CD4-positive, alpha-beta T cell treated with Interleukin-6 for 4 hours (primary cell): ENCODE data around the gene CMSS1.

Experiments used
- DNase-seq: peaks from one replicate; pipeline ENCODE4 v3.0.0-alpha.2; 2020; ENCODE audit warnings: mixed read lengths

The CMSS1 gene

DNA sequence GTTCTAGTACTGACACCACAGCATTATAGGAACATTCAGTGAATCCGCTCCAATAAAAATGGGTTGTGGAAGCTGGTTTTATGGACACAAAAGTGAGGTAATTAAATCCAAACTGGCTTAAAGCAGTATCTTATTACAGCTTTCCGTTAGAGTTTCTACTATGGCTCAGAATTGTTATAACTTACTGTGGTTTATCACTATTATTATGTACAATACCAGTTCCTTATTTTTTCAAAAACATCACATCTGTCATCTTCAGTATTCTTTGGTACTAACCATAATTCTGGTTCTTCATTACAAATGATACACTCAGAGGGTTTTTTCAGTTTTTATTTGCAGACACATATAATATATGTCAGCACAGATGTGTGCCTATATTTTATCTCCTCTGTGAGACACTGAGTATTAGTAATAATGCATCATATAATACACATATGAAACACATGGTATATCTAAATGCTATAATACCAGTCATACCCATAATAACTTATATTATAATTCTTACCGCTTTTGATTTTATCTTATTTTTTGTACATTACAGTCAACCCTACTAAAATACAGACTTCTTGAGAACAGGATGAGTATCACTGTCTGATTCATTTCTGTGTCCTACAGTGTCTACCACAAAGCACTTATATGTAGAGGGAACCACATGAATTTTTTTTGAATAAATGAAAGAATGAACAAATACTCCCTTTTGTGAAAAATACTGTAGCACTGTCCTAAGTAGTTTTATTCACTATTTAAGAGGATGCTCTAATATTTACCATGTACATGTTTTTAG, 39.0 kb downstream of the CMSS1 start:
- DNase-seq: no peak

DNA sequence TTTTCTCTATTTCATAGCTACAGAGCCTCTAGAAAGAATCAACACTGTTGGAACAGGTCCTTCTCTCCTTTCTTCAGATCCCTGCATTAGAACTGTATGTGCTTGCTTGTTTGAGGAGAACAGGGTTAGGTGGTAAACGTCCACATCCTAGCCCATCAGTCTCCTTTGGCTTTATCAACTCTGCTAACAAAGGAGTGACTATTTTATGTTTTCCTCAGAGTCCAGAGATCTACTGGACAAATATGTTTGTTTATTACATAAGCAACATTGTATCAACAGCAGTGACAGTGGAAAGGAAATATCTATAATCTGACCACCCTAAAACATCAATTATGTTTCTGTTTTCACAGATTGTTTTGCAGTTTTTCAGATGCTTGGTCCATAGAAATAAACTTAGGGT, 39.6 kb downstream of the CMSS1 start:
- DNase-seq: no peak

DNA sequence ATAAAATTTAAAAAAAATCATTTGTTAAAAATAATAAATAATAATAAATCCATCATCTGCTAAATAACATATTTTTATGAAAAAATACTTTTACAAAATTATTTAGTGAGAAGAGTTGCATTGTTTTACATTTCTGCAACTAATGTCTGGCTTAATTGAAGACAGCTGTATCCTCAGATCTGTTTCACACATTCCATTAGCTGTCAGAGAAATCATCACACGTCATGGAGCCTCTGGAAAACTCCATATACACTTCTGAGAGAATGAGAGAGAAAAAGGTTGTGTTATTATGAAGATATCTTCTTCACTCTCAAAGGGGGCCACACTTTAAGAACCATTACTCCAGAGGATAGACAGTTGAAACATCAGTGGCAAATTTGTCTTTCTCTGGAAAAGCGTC, 40.8 kb downstream of the CMSS1 start:
- DNase-seq: no peak

DNA sequence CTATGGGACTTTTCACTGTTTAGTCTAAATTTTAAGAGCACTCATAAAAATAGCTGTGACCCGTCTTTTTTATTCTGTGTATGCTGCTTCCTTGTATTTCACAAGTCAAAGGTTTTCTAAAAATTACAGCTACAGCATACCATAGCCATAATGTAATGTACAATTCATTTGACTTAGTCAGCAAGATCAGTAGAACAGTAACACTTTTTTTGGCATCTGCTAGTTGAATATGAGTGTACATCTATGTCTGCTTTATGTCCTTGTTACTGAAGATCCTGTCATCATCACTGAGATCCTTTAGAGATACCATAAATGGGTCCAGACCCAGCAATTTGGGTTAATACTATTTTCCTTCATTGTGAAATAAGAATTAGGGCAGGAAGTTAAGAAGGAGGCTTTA, 42.2 kb downstream of the CMSS1 start:
- no peak for DNase-seq

DNA sequence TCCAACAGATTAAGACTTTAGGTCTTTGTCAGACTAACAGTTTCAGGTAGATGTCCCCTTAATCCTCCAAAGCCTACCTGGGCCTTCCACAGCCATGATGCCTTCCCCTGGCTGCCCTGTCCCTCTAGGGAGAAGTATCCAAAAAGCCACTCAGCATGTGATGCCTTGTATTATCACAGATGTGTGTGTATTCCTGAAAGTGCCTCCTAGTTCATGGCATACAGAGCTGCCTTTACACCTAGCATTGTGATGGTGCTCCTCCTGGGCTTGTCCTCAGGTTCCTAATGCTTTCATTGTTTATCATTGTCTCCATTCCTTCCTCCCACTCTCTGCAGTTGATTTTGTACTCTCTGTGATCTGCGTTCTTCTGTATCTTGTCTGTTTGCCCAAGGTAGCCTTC, 43.6 kb downstream of the CMSS1 start:
- DNase-seq: no peak

- DNase-seq: no peak
Observed at GRCh38 chr3:99862208-99862607, 44.5 kb downstream of the CMSS1 start.

DNA sequence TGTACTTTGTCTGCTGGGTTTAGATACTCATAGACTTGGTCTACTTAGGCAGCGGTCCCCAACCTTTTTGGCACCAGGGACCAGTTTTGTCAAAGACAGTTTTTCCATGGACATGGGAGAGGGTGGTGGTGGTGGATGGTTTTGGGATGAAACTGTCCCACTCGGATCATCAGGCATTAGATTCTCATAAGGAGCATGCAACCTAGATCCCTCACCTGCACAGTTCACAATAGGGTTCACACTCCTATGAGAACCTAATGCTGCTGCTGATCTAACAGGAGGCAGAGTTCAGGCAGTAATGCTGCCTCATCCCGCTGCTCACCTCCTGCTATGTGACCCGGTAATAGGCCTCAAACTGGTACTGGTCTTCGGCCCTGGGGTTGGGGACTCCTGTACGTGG, 45.3 kb downstream of the CMSS1 start:
- DNase-seq: no peak

DNA sequence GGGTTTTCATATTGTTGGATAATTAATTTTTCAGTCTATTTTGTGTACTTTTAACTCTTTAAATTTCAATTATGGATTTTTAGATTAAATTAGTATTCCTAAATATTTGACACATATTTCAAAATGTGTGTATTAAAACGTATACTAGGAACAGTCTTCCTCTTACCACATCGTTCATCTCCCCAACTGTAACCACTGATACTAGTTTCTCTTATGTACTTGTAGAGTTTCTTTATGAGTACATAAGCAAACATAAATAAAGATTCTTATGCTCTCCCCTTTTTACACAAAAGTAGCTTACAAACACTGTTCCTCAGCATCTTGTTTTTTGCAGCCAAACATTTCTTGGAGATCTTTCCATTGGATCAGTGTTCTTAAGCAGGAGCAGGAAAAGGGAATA, 45.9 kb downstream of the CMSS1 start:
- no peak for DNase-seq

- no peak for DNase-seq
Observed at GRCh38 chr3:99864289-99864688, 46.6 kb downstream of the CMSS1 start.

DNA sequence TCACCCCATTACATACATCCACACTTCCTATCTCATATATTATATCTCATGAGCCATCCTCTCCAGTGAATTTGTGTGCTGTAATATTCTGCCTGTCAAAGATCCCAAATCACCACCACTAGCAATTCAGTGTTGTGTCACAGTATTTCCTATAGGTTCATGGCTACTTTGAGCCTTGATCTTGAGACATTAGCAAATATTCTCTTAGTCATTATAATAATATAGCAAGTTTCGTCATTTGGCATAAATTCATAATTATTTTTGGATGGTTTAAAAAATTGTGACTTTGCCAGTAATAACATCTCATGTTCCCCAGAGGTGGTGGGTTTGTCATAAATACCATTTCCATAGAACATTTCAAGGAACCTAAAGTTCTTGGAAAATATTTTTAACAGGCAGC, 47.7 kb downstream of the CMSS1 start:
- DNase-seq: no peak

- DNase-seq: no peak
Observed at GRCh38 chr3:99866261-99866761, 48.6 kb downstream of the CMSS1 start.

DNA sequence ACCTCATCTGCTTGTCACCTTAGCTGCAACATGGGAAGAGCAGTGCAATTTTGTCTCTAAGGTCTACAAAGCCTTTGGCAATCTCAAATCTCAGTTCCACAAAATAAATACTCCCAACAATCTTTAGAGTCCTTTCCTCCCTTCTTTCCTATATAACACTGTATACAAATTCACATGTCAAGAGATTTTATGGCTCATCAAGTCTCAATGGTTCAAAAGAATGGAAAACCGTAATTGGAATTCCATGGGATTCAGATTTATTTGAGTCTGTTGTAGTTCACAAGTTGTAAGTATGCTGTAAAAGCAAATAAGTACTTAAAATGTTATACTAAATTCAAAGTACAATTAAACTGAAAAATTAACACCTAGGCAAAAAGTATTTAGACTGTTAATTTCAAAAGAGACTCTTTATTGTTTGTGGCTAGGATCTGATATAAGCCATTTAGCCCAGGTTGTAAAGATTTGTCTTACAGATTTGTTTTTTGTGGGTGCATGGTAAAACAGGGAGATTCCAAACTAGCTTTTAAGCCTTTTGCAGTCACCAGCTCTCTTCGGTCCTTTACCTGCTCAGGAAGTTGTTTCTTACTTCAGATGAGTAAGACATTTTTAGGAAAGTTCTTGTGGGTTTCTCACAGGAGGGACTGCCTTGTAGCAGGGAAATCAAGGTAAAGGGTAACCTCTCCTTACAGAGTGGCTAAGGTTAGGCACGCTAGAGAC, 50.1 kb downstream of the CMSS1 start:
- no peak for DNase-seq

DNA sequence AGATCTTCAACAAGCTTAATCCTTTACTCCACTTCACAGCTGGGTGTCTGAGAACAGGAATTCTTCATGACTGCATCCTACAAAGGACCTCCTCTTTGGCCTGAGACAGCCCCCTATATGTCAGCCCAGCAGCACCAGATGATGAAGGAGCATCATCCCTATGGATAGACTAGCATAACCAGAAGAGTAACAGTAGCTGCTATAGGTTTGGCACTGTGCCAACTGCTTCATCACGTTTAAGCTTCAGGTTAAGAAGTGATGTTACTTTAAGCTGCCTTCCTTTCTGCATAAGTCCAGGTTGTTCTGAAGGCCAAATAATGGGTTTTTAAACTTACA, 50.6 kb downstream of the CMSS1 start:
- DNase-seq: peak; percentile 27

- no peak for DNase-seq
Observed at GRCh38 chr3:99869621-99870020, 52.0 kb downstream of the CMSS1 start.

DNA sequence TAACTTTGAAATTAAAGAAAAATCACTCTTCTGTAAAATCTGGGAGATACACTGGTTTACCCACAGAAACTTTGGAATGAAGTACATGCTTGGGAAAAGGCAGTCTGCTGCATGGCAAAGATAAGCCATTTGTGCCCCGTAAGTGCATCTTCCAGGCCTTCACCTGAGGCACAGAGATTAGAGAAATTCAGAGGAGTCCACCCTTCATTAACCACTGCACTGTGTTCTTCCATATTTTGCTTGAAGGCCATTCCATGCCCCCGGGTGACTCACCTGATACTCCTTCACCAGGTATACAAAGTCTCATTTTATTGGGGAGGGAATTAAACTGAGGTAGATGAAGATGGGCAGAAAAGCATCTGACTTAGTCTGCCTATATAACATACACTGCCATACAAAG, 53.0 kb downstream of the CMSS1 start:
- DNase-seq: no peak

GRCh38 chr3:99871231-99872045, 53.8 kb downstream of the CMSS1 start:
- no peak for DNase-seq

GRCh38 chr3:99872923-99873254, 55.2 kb downstream of the CMSS1 start:
- no peak for DNase-seq

DNA sequence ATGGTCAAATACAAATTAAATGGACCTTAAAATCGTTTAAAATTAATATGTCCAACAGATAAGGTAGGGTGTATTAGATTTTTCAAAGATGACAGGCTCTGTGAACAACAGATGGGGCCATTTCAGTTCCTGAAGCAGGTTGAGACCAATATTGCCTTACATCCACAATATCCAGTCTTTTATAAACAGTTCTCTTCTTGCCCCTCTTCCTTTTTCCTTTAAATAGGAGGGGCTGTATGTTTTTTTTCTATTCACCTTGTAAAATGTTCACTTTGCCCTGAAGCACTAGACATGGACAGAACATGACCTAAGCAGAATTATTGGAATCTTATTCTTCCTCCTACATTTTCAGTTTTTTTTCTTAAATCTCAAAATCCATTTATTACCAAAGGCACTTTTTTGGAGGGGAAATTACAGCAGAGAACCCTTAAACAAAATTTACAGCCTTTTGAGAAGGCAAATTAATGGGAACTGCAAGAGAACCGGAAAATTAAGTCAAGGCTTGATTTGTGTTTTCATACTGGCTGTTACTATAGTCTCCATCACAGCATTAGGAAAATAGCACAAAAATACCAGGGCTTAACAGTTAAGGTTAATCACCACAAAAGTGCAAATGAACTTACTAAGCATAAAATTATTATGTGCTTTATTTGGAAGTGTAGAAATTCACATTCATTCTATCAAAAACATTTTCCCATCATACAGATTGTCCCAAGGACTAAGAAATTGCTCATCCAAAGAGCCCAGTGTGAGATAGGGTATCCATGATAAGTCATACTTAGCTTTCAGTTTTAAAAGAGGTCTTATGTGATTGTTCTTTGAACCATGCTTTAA, 55.8 kb downstream of the CMSS1 start:
- no peak for DNase-seq

DNA sequence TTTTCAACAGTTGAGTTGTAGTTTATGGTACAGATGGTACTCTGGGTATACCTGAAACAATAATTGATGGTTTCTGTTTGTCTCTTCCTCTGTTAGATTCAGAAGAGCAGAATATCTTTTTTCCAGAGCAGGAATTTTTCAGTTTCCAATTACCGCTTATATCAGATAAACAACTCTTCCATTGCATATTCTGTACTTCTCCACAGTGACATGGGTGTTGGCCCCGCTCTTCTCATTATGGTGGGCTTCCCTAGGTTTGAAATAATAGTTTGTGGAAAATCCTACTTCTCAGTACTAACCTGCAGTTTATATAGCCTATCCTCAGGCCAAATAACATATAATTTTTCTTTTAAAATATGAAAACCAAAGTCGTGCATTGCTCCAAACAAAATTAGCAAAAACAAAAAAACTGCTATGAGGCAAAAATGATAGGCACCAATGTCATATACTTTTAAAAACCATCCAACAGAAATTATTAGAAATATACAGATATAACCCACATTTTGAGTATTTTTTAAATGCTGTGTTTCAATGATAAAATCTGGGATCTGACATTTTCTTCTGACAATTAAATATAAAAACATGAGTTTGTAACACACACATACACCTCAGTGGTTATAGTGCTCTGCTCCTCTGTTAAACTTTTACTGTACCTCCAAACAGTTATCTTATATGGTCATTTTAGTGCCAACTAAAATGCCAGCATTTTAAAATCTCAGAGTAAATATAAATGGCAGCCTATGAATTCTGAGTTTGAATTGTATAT, 56.8 kb downstream of the CMSS1 start:
- DNase-seq: no peak

DNA sequence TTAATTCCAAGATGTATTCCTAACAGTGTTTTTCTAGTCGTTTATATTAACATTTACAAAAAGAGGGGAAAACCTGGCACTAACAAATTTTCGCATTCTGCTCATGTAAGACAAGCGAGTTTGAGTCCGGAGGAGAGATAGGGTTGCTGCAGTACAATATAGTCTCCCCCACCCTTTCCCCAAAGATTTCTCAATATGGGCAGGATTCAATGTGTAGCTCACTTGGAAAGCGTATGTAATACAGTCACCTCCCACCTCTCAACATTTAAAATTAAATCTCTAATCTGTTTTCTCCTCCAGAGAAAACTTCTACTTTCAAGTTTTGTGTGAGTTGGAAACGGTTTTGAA, 57.9 kb downstream of the CMSS1 start:
- DNase-seq: no peak

- peak; percentile 74 for DNase-seq
Observed at GRCh38 chr3:99875929-99876841, 58.5 kb downstream of the CMSS1 start.
